ENCODE data around the gene RPTOR.

RPTOR gene

DNA sequence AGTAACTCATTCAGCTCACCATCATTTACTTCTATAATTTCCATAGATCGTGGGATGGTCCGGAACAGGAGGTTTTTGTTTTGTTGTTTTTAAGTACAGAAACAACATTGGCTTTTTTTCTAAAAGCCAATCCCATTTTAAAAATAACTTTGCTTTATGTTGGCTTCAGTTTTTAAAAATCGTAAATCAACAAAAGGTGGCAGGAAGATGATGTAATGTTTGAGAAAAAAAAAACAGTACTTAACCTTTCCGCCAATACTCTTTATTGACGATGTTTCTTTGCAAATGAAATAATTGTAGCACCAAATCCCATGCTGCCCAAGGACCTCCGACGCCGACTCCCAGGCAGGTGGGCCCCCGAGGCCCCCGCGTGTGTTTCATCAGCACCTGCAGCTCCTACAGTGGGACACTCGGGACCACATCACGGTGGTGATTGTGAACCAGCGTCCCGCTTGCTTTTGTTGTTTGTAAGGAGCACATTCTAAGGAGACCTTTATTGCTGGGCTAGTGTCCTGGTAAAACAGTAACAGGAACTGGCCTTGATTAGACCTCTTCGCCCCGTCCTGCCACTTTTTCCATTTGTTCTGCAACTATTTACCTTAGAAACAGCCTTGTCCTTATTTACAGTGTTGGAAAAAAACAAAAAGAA is 306.8 kb downstream of the RPTOR start:
- TF ChIP-seq, protein P1, sequence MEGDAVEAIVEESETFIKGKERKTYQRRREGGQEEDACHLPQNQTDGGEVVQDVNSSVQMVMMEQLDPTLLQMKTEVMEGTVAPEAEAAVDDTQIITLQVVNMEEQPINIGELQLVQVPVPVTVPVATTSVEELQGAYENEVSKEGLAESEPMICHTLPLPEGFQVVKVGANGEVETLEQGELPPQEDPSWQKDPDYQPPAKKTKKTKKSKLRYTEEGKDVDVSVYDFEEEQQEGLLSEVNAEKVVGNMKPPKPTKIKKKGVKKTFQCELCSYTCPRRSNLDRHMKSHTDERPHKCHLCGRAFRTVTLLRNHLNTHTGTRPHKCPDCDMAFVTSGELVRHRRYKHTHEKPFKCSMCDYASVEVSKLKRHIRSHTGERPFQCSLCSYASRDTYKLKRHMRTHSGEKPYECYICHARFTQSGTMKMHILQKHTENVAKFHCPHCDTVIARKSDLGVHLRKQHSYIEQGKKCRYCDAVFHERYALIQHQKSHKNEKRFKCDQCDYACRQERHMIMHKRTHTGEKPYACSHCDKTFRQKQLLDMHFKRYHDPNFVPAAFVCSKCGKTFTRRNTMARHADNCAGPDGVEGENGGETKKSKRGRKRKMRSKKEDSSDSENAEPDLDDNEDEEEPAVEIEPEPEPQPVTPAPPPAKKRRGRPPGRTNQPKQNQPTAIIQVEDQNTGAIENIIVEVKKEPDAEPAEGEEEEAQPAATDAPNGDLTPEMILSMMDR (IDR thresholded peaks at IDR 0.05; ENCODE audit: insufficient read depth, missing control alignments): no peak
- no peak for FAIRE-seq
- no peak for DNase-seq (ENCODE audit: insufficient read length, low spot score)

DNA sequence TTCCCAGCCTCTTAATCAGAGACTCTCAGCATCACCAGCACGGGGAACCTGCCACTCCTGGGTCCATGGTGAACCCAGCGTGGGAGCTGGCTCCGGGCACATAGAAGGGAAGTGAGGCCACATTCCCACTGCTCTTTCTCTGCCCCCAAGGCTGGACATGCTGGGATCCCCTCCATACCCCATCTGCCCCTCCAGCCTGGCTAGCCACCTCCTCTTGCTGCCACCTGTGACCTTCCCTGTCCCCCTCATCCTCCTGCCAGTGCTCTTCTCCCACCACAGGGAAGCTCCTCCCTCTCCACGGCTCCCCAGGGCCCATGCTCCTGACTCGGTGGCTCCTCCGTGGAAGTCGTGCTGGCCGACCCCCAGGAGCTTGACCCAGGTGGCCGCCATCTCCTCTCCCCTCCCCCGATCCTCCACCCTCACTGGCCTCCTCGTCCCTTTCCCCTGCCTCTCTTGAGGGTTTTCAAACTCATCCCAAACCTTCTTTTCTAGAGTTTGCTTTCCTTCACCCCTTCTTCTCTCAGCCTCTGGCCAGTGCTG is 307.9 kb downstream of the RPTOR start:
- TF ChIP-seq, protein P1 (IDR thresholded peaks at IDR 0.05; ENCODE audit: insufficient read depth, missing control alignments): no peak
- FAIRE-seq: no peak
- no peak for DNase-seq (ENCODE audit: insufficient read length, low spot score)

DNA sequence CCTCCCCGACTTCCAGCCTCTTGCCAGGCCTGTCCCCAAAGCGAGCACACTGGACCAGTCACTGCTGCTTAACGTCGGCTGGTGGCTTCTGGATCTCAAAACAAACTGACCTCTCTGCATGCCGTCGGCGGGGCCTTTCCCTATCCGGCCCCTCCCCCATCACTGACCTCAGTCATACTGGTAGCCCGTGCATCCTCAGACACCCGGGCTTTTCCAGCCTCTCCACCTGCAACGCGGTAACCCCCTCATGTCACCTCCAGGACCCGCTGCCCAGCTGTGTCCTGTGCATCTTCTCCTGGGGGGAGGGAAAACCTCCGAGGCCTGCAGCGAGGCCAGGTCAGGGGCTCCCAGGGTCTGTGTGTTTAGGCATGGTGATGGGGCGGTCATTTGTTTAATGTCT is 308.4 kb downstream of the RPTOR start:
- TF ChIP-seq, protein P1 (IDR thresholded peaks at IDR 0.05; ENCODE audit: insufficient read depth, missing control alignments): no peak
- DNase-seq (ENCODE audit: insufficient read length, low spot score) (no peak), FAIRE-seq (no peak)

DNA sequence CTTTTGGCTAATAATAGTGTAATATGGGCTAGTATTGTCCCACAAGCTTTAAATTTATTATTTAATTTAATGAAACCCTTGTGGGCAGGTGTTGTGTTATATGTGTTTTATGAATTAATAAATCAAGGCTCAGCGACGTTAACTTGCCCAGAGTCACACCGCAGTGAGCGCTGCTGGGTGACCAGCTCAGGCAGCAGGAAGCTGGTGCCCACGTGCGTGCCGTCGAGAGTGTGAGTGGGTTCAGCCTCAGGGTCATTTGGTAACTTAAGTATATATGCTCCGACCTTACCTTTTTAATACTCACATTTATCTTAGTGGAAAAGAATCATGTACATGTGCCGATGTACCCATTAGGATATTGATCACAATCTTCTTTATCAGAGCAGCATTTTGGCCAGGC is 309.6 kb downstream of the RPTOR start:
- FAIRE-seq (no peak), DNase-seq (ENCODE audit: insufficient read length, low spot score) (no peak)
- TF ChIP-seq, protein P1 (IDR thresholded peaks at IDR 0.05; ENCODE audit: insufficient read depth, missing control alignments): no peak

DNA sequence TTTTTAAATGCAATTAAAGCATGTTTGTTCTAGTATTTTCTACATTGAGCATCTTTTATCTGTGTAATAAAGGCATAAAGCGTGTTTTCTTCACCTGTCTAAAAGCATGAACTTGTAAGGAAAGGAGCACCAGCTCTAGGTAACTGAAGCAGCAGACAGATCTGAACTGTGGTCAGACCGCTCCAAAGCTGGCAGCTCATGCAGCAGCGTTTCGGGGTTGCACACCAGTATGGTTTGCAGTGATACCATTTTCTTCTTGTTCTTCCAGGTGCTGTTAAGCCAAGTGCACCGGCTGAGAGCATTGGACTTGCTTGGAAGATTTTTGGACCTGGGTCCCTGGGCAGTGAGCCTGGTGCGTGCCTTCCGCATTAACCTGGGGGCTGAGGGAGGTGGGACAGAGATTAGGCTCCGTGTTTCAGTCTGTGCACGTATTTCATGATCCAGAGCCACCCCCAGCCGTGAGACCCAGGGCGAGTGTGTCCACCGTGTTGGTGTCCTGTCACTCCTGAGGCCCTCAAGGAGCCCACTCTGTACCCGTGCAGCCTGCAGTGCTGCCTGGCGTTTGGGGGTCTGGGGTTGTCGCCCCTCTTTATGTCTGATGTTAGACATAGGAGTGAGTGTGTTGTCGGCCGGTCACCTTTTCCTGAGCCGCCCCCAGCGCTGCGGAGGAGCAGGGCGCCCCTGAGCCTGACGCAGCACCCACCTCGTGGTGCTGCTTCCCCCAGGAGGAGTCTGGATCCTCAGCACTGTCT is 310.7 kb downstream of the RPTOR start:
- DNase-seq (ENCODE audit: insufficient read length, low spot score): no peak
- TF ChIP-seq, protein P1 (IDR thresholded peaks at IDR 0.05; ENCODE audit: insufficient read depth, missing control alignments): no peak
- FAIRE-seq: no peak

DNA sequence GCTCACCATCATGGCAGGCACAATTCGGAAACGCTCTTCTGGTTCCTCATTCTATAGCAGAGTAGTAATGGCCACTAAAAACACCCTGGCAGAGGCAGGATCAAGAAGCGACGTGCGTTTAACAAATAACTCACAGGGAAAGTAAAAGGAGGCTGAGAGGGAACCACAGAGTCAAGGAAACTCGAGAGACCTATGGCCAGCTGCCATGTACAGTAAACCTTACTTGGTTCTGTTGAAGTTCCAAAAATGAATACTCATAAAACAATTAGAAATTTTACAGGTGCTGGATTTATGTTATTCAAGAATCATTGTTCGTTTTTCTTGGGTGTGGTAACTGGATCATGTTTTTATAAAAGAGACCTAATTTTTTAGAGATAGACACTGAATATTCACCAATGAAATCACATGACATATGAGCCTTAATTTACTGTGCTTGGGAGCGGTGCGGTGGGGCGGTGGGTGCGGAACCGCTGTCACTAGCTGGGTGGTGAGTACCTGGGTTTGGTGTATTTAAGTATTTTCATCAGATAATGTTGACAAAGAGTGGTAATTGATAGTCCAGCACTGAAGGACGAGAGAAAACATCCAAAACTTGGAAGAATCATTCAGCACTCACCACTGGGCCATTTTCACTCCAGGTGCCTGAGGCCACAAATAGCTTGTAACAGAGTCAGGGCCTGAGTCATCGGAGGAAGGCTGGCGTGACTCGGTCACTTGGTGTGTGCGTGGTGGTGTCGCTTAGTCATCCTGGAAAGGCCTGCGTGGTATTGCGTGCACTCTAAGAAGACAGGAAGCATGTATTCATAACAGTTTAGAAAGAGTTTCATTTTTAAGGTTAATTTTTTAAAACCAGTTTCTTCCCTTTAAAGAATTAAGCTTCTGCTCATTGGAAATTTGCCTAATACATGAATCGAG is 311.6 kb downstream of the RPTOR start:
- no peak for FAIRE-seq
- TF ChIP-seq, protein P1 (IDR thresholded peaks at IDR 0.05; ENCODE audit: insufficient read depth, missing control alignments): no peak

More for the DNA sequence above, 311.6 kb downstream of the RPTOR start:
- DNase-seq (ENCODE audit: insufficient read length, low spot score): no peak
